HG02759 (cell line): Measurements from ENCODE around the gene DDX39B.
A peak's percentile ranks its signal among the peaks of the same experiment; 100 is the strongest.

ENCODE experiments used
- ATAC-seq: cut with Tn5 transposase; IDR thresholded peaks from one replicate; pipeline ENCODE4 v1.9.1; 2021; ENCODE audit warnings: mild to moderate bottlenecking, moderate library complexity; ENCODE audit not compliant: unreplicated experiment

Gene DDX39B

GRCh38 chr6:31548544-31548873 lies 6.7 kb upstream of the DDX39B start:
- no peak for ATAC-seq

GRCh38 chr6:31547727-31548543 lies 6.1 kb upstream of the DDX39B start:
- ATAC-seq: no peak

- ATAC-seq: peak; percentile 66
Measured at GRCh38 chr6:31546958-31547726, 5.3 kb upstream of the DDX39B start, which contains the start of gene NFKBIL1. Gene NFKBIL1 (plus strand): TSS chr6:31547608. CDS start chr6:31547695, 87 bp downstream.

GRCh38 chr6:31546339-31546957 lies 4.6 kb upstream of the DDX39B start, which contains the start of gene ATP6V1G2:
Gene ATP6V1G2 (minus strand): TSS chr6:31546608. CDS start chr6:31546559, 49 bp downstream.
- ATAC-seq: peak; percentile 48

GRCh38 chr6:31545291-31545690 lies 3.5 kb upstream of the DDX39B start:
- no peak for ATAC-seq

GRCh38 chr6:31544676-31545075 lies 2.9 kb upstream of the DDX39B start:
- no peak for ATAC-seq

GRCh38 chr6:31543639-31544038 lies 1.8 kb upstream of the DDX39B start:
- no peak for ATAC-seq

- ATAC-seq: no peak
Measured at GRCh38 chr6:31541059-31541657, 645 bp downstream of the DDX39B start.

- no peak for ATAC-seq
Measured at GRCh38 chr6:31540640-31541039, 1.2 kb downstream of the DDX39B start.

- ATAC-seq: no peak
Measured at GRCh38 chr6:31538805-31539400, 2.9 kb downstream of the DDX39B start.

GRCh38 chr6:31535538-31536324 lies 6.1 kb downstream of the DDX39B start:
- ATAC-seq: no peak

- ATAC-seq: no peak
Measured at GRCh38 chr6:31534521-31535040, 7.2 kb downstream of the DDX39B start.

GRCh38 chr6:31534011-31534410 lies 7.8 kb downstream of the DDX39B start:
- ATAC-seq: no peak

GRCh38 chr6:31533455-31533841 lies 8.4 kb downstream of the DDX39B start:
- ATAC-seq: no peak

GRCh38 chr6:31532644-31533454 lies 9.0 kb downstream of the DDX39B start:
- no peak for ATAC-seq

GRCh38 chr6:31531771-31532643 lies 9.8 kb downstream of the DDX39B start:
- no peak for ATAC-seq

GRCh38 chr6:31531162-31531561 lies 10.6 kb downstream of the DDX39B start:
- ATAC-seq: no peak

GRCh38 chr6:31530659-31531058 lies 11.1 kb downstream of the DDX39B start:
- ATAC-seq: no peak
